Tibial nerve (tissue), 4 donors: ENCODE data around the gene PTMA.

Experiments
- CTCF ChIP-seq, 5 experiments: fragments of 200-600 bp in 3 of 5; fragments of 450-650 bp in 2 of 5; sonication (generic) in 3 of 5; IDR thresholded peaks; one replicate each; pipeline ENCODE4 v1.5.1; 2016 to 2019; ENCODE audit warnings: antibody characterized with exemption in 5 of 5, mild to moderate bottlenecking in 3 of 5, moderate library complexity in 2 of 5
- EP300 ChIP-seq, 2 donors: sonication (generic); formaldehyde crosslinking; IDR thresholded peaks; one replicate each; pipeline ENCODE4 v1.6.1; 2017; ENCODE audit warnings: antibody characterized with exemption in 2 of 2, mild to moderate bottlenecking in 1 of 2

GRCh38 chr2:231726276-231726675 lies 18.0 kb downstream of the PTMA start:
- TF ChIP-seq CTCF (IDR thresholded peaks at IDR 0.05) (no peak), EP300 (IDR thresholded peaks at IDR 0.05) (no peak)
